K562 (cell line): ENCODE measurements around the gene MFAP1. TPM values are rescaled to one million over a fixed set of nuclear protein-coding genes. Genes with fewer than 3 reads are reported as not detected.
A peak's percentile ranks its signal among the peaks of the same experiment; 100 is the strongest.

Source experiments
- ATF1 ChIP-seq, 2 experiments: fragments of 450-650 bp in 1 of 2; IDR thresholded peaks; 2 replicates each; pipeline ENCODE4 v1.6.1; 2016; ENCODE audit warnings: missing compliant biosample characterization in 1 of 2, missing genetic modification characterization in 1 of 2
- CAMTA2 ChIP-seq: fragments of 250-450 bp; sonication (Bioruptor Pico); conservative IDR thresholded peaks from 2 replicates; pipeline ENCODE4 v1.5.1; 2022
- ELF1 ChIP-seq: fragments of 200-800 bp; sonication (Bioruptor generic); IDR thresholded peaks from 2 replicates; pipeline ENCODE4 v1.6.1; 2016; ENCODE audit warnings: missing genetic modification characterization, missing compliant biosample characterization
- GATA2 ChIP-seq: sonication (generic); formaldehyde crosslinking; IDR thresholded peaks from 2 replicates; pipeline ENCODE4 v1.4.0; 2020; ENCODE audit warnings: mild to moderate bottlenecking, missing genetic modification reagents
- HDAC2 ChIP-seq: fragments of 450-650 bp; IDR thresholded peaks from 2 replicates; pipeline ENCODE4 v1.6.1; 2016; ENCODE audit warnings: mild to moderate bottlenecking
- NCOA2 ChIP-seq, 2 experiments: fragments of 450-650 bp; IDR thresholded peaks; 2 replicates each; pipeline ENCODE4 v1.6.1; 2018; ENCODE audit warnings: mild to moderate bottlenecking in 2 of 2, moderate library complexity in 1 of 2; ENCODE audit not compliant: partially characterized antibody in 2 of 2
- PTBP1 ChIP-seq: fragments of 200-400 bp; formaldehyde crosslinking; IDR thresholded peaks from 2 replicates; pipeline ENCODE4 v1.6.1; 2017; ENCODE audit warnings: low read depth, low read length
- XRCC4 ChIP-seq: IDR thresholded peaks from one replicate; pipeline ENCODE4 v1.6.1; 2011; ENCODE audit not compliant: insufficient read depth, insufficient read length; ENCODE audit errors: extremely low read depth
- YBX1 ChIP-seq: fragments of 450-650 bp; IDR thresholded peaks from 2 replicates; pipeline ENCODE4 v1.7.1; 2016; ENCODE audit warnings: mild to moderate bottlenecking
- ZBED1 ChIP-seq: IDR thresholded peaks from 2 replicates; pipeline ENCODE4 v1.6.1; 2014
- ZFP1 ChIP-seq: fragments of 450-650 bp; formaldehyde crosslinking; IDR thresholded peaks from 2 replicates; pipeline ENCODE4 v1.4.0; 2020; ENCODE audit warnings: mild to moderate bottlenecking, mixed read lengths
- polyA plus RNA-seq, 8 experiments: library from polyadenylated mRNA; depleted of rRNA in 4 of 8; stranded (reverse) in 5 of 8; unstranded in 3 of 8; fragments of >200 nt; fragmentation: Nextera tagmentation in 2 of 8; fragmentation: Illumina TruSeq in 1 of 8; extraction: Ambion mirVana in 2 of 8; extraction: Trizol in 1 of 8; gene quantifications; 2 replicates each; pipeline versions ENCODE4 v1.2.1 to v1.2.3, GENCODE V29; 2011 to 2014; ENCODE audit warnings: inconsistent platforms in 1 of 8, missing spikeins in 1 of 8
- total RNA-seq, 7 experiments: library from RNA; depleted of rRNA in 6 of 7; stranded (reverse); fragments of >200 nt in 6 of 7; fragmentation: Illumina TruSeq in 2 of 7; extraction: Trizol in 2 of 7; gene quantifications; 2 replicates each; pipeline versions ENCODE4 v1.2.1 to v1.2.3, GENCODE V29; 2011 to 2021; ENCODE audit warnings: low replicate concordance in 1 of 7
- TF ChIP-seq, protein P1 (sequence below), 2 experiments: fragments of 450-650 bp; formaldehyde crosslinking in 1 of 2; IDR thresholded peaks; 2 replicates each; pipeline versions ENCODE4 v1.4.0 to v1.6.1; 2014 to 2020; ENCODE audit warnings: mild to moderate bottlenecking in 2 of 2, borderline replicate concordance in 1 of 2, low read depth in 1 of 2
- TF ChIP-seq, protein P2 (sequence below): sonication (generic); formaldehyde crosslinking; IDR thresholded peaks from 2 replicates; pipeline ENCODE4 v1.8.1; 2023; ENCODE audit warnings: missing genetic modification reagents, mild to moderate bottlenecking, borderline replicate concordance

MFAP1 gene
- total and polyA plus RNA-seq, 9 of the 15 experiments (the other 6 are each of a cell fraction or from before 2014, with no cell fraction given), result 34.9 to 64.1 (median 48.2) TPM

GRCh38 chr15:43800286-43801141 lies 24.0 kb downstream of the MFAP1 start, which contains the start of gene HYPK (continued):
- TF ChIP-seq, protein P1, sequence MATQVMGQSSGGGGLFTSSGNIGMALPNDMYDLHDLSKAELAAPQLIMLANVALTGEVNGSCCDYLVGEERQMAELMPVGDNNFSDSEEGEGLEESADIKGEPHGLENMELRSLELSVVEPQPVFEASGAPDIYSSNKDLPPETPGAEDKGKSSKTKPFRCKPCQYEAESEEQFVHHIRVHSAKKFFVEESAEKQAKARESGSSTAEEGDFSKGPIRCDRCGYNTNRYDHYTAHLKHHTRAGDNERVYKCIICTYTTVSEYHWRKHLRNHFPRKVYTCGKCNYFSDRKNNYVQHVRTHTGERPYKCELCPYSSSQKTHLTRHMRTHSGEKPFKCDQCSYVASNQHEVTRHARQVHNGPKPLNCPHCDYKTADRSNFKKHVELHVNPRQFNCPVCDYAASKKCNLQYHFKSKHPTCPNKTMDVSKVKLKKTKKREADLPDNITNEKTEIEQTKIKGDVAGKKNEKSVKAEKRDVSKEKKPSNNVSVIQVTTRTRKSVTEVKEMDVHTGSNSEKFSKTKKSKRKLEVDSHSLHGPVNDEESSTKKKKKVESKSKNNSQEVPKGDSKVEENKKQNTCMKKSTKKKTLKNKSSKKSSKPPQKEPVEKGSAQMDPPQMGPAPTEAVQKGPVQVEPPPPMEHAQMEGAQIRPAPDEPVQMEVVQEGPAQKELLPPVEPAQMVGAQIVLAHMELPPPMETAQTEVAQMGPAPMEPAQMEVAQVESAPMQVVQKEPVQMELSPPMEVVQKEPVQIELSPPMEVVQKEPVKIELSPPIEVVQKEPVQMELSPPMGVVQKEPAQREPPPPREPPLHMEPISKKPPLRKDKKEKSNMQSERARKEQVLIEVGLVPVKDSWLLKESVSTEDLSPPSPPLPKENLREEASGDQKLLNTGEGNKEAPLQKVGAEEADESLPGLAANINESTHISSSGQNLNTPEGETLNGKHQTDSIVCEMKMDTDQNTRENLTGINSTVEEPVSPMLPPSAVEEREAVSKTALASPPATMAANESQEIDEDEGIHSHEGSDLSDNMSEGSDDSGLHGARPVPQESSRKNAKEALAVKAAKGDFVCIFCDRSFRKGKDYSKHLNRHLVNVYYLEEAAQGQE (IDR thresholded peaks at IDR 0.05; ENCODE audit: borderline replicate concordance), result no peak
- TF ChIP-seq, protein P1 (CRISPR knock-in tag; IDR thresholded peaks at IDR 0.05; ENCODE audit: low read depth), result peak; percentile 62; the same call in 1 of the 2 replicates
- TF ChIP-seq XRCC4 (no peak), ZBED1 (no peak), HDAC2 (peak; percentile 76; the same call in 1 of the 2 replicates), ZFP1 (CRISPR knock-in tag) (no peak), CAMTA2 (CRISPR knock-in tag) (no peak), GATA2 (no peak), ELF1 (tag) (peak; percentile 73), NCOA2 (IDR thresholded peaks at IDR 0.05; ENCODE audit: partially characterized antibody in 2 of 2) (no peak), PTBP1 (0 out of 2 replicates have a peak, but pooled peaks have one; percentile 25), ATF1 (CRISPR knock-in tag; IDR thresholded peaks at IDR 0.05) (no peak), ATF1 (tag; IDR thresholded peaks at IDR 0.05) (peak; percentile 80), YBX1 (no peak)
- TF ChIP-seq, protein P2, sequence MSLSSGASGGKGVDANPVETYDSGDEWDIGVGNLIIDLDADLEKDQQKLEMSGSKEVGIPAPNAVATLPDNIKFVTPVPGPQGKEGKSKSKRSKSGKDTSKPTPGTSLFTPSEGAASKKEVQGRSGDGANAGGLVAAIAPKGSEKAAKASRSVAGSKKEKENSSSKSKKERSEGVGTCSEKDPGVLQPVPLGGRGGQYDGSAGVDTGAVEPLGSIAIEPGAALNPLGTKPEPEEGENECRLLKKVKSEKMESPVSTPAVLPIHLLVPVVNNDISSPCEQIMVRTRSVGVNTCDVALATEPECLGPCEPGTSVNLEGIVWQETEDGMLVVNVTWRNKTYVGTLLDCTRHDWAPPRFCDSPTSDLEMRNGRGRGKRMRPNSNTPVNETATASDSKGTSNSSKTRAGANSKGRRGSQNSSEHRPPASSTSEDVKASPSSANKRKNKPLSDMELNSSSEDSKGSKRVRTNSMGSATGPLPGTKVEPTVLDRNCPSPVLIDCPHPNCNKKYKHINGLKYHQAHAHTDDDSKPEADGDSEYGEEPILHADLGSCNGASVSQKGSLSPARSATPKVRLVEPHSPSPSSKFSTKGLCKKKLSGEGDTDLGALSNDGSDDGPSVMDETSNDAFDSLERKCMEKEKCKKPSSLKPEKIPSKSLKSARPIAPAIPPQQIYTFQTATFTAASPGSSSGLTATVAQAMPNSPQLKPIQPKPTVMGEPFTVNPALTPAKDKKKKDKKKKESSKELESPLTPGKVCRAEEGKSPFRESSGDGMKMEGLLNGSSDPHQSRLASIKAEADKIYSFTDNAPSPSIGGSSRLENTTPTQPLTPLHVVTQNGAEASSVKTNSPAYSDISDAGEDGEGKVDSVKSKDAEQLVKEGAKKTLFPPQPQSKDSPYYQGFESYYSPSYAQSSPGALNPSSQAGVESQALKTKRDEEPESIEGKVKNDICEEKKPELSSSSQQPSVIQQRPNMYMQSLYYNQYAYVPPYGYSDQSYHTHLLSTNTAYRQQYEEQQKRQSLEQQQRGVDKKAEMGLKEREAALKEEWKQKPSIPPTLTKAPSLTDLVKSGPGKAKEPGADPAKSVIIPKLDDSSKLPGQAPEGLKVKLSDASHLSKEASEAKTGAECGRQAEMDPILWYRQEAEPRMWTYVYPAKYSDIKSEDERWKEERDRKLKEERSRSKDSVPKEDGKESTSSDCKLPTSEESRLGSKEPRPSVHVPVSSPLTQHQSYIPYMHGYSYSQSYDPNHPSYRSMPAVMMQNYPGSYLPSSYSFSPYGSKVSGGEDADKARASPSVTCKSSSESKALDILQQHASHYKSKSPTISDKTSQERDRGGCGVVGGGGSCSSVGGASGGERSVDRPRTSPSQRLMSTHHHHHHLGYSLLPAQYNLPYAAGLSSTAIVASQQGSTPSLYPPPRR (CRISPR knock-in tag), result no peak
